Natural killer cell (primary cell): Measurements from ENCODE around the gene THSD4. TPM values are rescaled to one million over a fixed set of nuclear protein-coding genes. Genes with fewer than 3 reads are reported as not detected.

Source experiments
- ATAC-seq, 3 donors: fragments of 150-1000 bp in 2 of 3; fragments of 200-7000 bp in 1 of 3; cut with Tn5 transposase; 1 replicate in 1 of 3; 2 replicates in 2 of 3; pipeline ENCODE4 v1.10.0; 2021; ENCODE audit warnings: mild to moderate bottlenecking in 2 of 3, moderate library complexity in 2 of 3
- DNase-seq, 2 donors: peaks; one replicate each; pipeline versions ENCODE4 v3.0.0 to v3.0.0-alpha.2; 2013 to 2021; ENCODE audit warnings: mixed read lengths in 1 of 2
- H3K27ac ChIP-seq: one replicate; pipeline ENCODE4 v1.5.1; 2013; ENCODE audit warnings: mild to moderate bottlenecking, low read length
- H3K27me3 ChIP-seq: one replicate; pipeline ENCODE4 v1.6.1; 2013; ENCODE audit warnings: low read length; ENCODE audit not compliant: control insufficient read depth, insufficient read depth
- H3K36me3 ChIP-seq: one replicate; pipeline ENCODE4 v1.6.1; 2013; ENCODE audit warnings: low read length; ENCODE audit not compliant: control insufficient read depth, insufficient read depth
- H3K4me1 ChIP-seq: one replicate; pipeline ENCODE4 v1.6.1; 2013; ENCODE audit warnings: low read length; ENCODE audit not compliant: control insufficient read depth, insufficient read depth
- H3K4me3 ChIP-seq: one replicate; pipeline ENCODE4 v1.5.1; 2013; ENCODE audit warnings: low read length
- H3K9me3 ChIP-seq: one replicate; pipeline ENCODE4 v1.6.1; 2013; ENCODE audit warnings: low read length; ENCODE audit not compliant: control insufficient read depth, insufficient read depth
- H3K27ac Mint-ChIP-seq, 2 donors: one replicate each; pipeline ENCODE4 v1.8.0; 2022; ENCODE audit warnings: mild to moderate bottlenecking in 2 of 2, mixed read lengths in 2 of 2, moderate library complexity in 1 of 2
- H3K27me3 Mint-ChIP-seq, 2 donors: one replicate each; pipeline ENCODE4 v1.8.0; 2022; ENCODE audit warnings: low read depth in 2 of 2, mixed read lengths in 2 of 2
- H3K36me3 Mint-ChIP-seq: one replicate; pipeline ENCODE4 v1.8.0; 2022; ENCODE audit warnings: mixed read lengths
- H3K4me1 Mint-ChIP-seq, 2 donors: one replicate each; pipeline ENCODE4 v1.8.0; 2022; ENCODE audit warnings: mixed read lengths in 2 of 2
- H3K4me3 Mint-ChIP-seq: one replicate; pipeline ENCODE4 v1.8.0; 2022; ENCODE audit warnings: mild to moderate bottlenecking, moderate library complexity, mixed read lengths
- H3K9me3 Mint-ChIP-seq, 2 donors: one replicate each; pipeline ENCODE4 v1.8.0; 2022; ENCODE audit warnings: mixed read lengths in 2 of 2
- WGBS: methylation state at CpG from one replicate; pipeline ENCODE4 v1.1.7; 2013; ENCODE audit warnings: missing lambda C conversion rate; ENCODE audit not compliant: insufficient coverage; 5-methylcytosine and 5-hydroxymethylcytosine counted together
- intact Hi-C: fragments of 100-400 bp; cut with micrococcal nuclease; formaldehyde crosslinking; loops from one replicate; pipeline ENCODE4 v1.14.2; 2022
- total RNA-seq, 4 donors: library from RNA; stranded (reverse); fragments of 120-200 nt in 1 of 4; gene quantifications; one replicate each; pipeline versions ENCODE4 v1.2.3 to v1.2.4, GENCODE V29; 2013 to 2022
- TF ChIP-seq, protein P1 (sequence below): fragments of 200-600 bp; IDR thresholded peaks from one replicate; pipeline ENCODE4 v1.8.0; 2022; ENCODE audit warnings: antibody characterized with exemption

Gene THSD4
- total RNA-seq, 3 donors from 2014 or later (not counting 1 experiment from before 2014, with no cell fraction given): not detected

DNA sequence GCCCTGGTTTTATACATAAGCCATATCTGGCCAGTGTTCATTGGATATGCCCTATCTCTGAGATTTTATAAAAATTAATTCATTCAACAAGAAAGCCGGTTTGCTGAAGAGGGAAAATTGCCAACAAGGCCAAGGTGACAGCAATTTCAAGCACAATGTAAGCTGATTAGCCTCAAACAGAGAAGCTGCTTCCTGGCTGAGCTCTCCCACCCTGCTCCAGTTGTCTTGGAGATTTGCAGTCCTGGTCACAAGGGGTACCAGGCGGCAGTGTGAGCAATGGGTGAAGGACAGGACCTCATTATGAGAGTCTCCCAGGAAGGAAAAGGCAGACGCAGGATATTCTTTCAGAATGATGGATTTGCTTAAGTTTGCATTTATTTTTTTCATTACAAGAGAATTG, 5.4 kb upstream of the THSD4 start:
- Histone ChIP-seq H3K36me3 (no peaks in the 10 kb centered on the region), H3K9me3 (no peaks in the 10 kb centered on the region), H3K4me3 (no peak overlapping the region), H3K4me1 (no peaks in the 10 kb centered on the region), H3K27me3 (peaks cover 2% of the 10 kb centered on the region), H3K27ac (no peak overlapping the region)
- 67% methylated on average over 2 of the region's 3 CpGs for WGBS
- ATAC-seq (no peak), DNase-seq (no peak)
- no peaks in the 10 kb centered on the region for H3K4me1 Mint-ChIP-seq
- TF ChIP-seq, protein P1, sequence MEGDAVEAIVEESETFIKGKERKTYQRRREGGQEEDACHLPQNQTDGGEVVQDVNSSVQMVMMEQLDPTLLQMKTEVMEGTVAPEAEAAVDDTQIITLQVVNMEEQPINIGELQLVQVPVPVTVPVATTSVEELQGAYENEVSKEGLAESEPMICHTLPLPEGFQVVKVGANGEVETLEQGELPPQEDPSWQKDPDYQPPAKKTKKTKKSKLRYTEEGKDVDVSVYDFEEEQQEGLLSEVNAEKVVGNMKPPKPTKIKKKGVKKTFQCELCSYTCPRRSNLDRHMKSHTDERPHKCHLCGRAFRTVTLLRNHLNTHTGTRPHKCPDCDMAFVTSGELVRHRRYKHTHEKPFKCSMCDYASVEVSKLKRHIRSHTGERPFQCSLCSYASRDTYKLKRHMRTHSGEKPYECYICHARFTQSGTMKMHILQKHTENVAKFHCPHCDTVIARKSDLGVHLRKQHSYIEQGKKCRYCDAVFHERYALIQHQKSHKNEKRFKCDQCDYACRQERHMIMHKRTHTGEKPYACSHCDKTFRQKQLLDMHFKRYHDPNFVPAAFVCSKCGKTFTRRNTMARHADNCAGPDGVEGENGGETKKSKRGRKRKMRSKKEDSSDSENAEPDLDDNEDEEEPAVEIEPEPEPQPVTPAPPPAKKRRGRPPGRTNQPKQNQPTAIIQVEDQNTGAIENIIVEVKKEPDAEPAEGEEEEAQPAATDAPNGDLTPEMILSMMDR: no peak
- no peak overlapping the region for H3K27ac Mint-ChIP-seq
- no peak overlapping the region for H3K4me3 Mint-ChIP-seq
- no peaks in the 10 kb centered on the region for H3K36me3 Mint-ChIP-seq
- H3K27me3 Mint-ChIP-seq: peaks cover 13 to 26% of the 10 kb centered on the region in 2 donors
- H3K9me3 Mint-ChIP-seq: no peaks in the 10 kb centered on the region
- intact Hi-C loops: no loop called here

DNA sequence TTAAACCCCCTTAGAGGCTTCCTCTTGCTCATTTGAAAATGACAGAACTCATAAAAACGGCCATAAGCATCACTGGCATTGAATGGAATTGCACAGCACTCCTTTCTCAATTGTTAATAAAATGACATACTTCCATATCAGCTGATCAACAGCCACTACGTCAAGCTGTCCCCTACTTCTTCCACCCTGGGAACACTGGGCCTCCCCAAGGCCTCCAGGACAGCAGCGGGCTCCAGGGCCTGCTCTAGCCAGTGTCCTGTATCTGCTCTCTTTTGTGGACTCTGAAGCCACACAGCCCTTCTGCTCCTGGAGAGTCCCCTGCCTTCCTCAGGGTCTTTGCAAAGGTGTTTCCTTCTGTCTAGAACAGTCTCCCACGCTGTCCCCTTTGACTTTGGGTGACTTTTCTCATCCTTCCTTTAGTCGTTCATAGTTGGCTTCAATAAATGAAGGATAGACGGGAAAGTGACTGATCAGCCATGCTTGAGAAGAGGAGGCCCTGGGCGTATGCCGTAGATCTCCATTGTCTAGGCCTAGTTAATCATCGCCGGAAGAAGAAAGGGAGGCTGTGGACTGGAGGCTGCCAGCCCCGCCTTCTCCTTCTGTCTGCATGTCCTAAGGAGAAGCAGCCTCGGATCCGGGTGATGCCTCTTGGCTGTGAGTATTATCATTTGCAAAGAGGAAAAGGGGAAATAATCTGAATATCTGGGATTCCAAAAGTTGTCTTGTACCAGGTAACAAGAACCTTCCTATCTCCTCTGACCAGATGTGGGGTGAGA, 4.7 kb upstream of the THSD4 start:
- no peaks in the 10 kb centered on the region for H3K9me3 Mint-ChIP-seq
- no peaks in the 10 kb centered on the region for H3K4me1 Mint-ChIP-seq
- WGBS: 89% methylated on average over 13 of the region's 13 CpGs
- no peaks in the 10 kb centered on the region for H3K9me3 ChIP-seq
- peaks cover 3% of the 10 kb centered on the region for H3K4me1 ChIP-seq
- no peaks in the 10 kb centered on the region for H3K36me3 Mint-ChIP-seq
- TF ChIP-seq, protein P1: no peak
- H3K4me3 ChIP-seq: no peak overlapping the region
- H3K4me3 Mint-ChIP-seq: no peak overlapping the region
- peaks cover 4% of the 10 kb centered on the region for H3K27me3 ChIP-seq
- H3K27me3 Mint-ChIP-seq: peaks cover 14 to 26% of the 10 kb centered on the region in 2 donors
- H3K27ac Mint-ChIP-seq: no peak overlapping the region
- no peak overlapping the region for H3K27ac ChIP-seq
- ATAC-seq (no peak), DNase-seq (no peak)
- intact Hi-C loops: no loop called here
- no peaks in the 10 kb centered on the region for H3K36me3 ChIP-seq

DNA sequence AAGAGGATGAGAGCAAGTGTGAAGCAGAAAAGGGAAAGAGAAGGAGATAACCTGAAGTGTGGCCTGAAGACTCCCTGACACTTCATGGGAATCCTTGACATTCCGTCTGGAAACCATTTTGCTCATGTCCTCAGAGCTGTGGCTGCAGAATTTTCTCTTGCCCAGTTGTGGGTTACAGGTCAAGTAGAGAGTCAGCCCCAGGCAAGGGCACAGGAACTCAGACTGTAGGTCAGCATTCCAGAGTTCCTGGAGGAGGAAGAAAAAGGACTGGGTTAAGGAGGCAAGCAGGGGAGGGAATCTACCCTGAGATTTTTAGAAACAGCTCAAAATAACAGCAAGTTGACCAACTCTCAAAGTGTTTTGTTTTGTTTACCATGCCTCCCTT, 4.1 kb upstream of the THSD4 start:
- ATAC-seq (no peak), DNase-seq (no peak)
- no peak overlapping the region for H3K27ac Mint-ChIP-seq
- 85% methylated on average over 1 of the region's 1 CpG for WGBS
- H3K9me3 ChIP-seq: no peaks in the 10 kb centered on the region
- H3K27ac ChIP-seq: no peak overlapping the region
- no peak overlapping the region for H3K4me3 Mint-ChIP-seq
- no peaks in the 10 kb centered on the region for H3K36me3 Mint-ChIP-seq
- no peak overlapping the region for H3K4me3 ChIP-seq
- H3K27me3 Mint-ChIP-seq: peaks cover 15 to 27% of the 10 kb centered on the region in 2 donors
- no peaks in the 10 kb centered on the region for H3K36me3 ChIP-seq
- H3K9me3 Mint-ChIP-seq: no peaks in the 10 kb centered on the region
- peaks cover 8% of the 10 kb centered on the region for H3K4me1 ChIP-seq
- H3K4me1 Mint-ChIP-seq: peaks cover under 1 to 2% of the 10 kb centered on the region in 2 donors
- H3K27me3 ChIP-seq: peaks cover 4% of the 10 kb centered on the region
- TF ChIP-seq, protein P1: no peak
- intact Hi-C loops: no loop called here

DNA sequence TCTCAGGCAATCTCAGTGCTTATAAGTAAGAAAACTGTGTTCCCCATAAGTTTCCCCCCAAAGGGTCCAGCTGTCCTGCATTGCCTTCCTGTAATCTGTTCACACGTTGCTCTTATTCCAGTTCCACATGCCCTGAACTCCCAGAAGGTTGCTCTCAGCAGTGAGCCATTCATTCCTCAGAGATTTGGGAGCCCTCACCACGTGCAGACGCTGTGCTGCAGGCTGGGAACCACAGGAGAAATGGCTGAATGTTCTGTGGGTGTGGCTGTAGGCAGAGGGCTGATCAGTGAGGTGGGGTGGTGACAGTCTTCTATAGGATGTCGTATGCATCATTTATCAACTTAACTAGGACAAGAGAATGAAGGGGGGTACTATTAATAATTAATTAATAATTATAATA, 3.3 kb upstream of the THSD4 start:
- H3K36me3 ChIP-seq: no peaks in the 10 kb centered on the region
- no peaks in the 10 kb centered on the region for H3K9me3 ChIP-seq
- no peaks in the 10 kb centered on the region for H3K36me3 Mint-ChIP-seq

More for the DNA sequence above, 3.3 kb upstream of the THSD4 start:
- no peak overlapping the region for H3K4me3 Mint-ChIP-seq
- peaks cover 5 to 7% of the 10 kb centered on the region in 2 donors for H3K4me1 Mint-ChIP-seq
- intact Hi-C loops: no loop called here
- H3K27me3 Mint-ChIP-seq: peaks cover 22 to 33% of the 10 kb centered on the region in 2 donors
- H3K27ac ChIP-seq: no peak overlapping the region
- H3K9me3 Mint-ChIP-seq: no peaks in the 10 kb centered on the region
- TF ChIP-seq, protein P1: no peak
- WGBS: 68% methylated on average over 3 of the region's 4 CpGs
- H3K27me3 ChIP-seq: peaks cover 6% of the 10 kb centered on the region
- no peak overlapping the region for H3K27ac Mint-ChIP-seq
- ATAC-seq: no peak
- H3K4me1 ChIP-seq: peaks cover 8% of the 10 kb centered on the region
- H3K4me3 ChIP-seq: no peak overlapping the region
- no peak for DNase-seq
